HG03159 (cell line): ENCODE data around the gene AOC1.

ENCODE experiments used
- ATAC-seq: cut with Tn5 transposase; IDR thresholded peaks from one replicate; pipeline ENCODE4 v1.9.1; 2021; ENCODE audit warnings: mild to moderate bottlenecking, moderate library complexity; ENCODE audit not compliant: unreplicated experiment

Gene AOC1

GRCh38 chr7:150830937-150831336, 21.4 kb upstream of the AOC1 start:
- ATAC-seq = no peak

GRCh38 chr7:150831851-150832250, 20.5 kb upstream of the AOC1 start:
- ATAC-seq = no peak

GRCh38 chr7:150835019-150835418, 17.3 kb upstream of the AOC1 start:
- no peak for ATAC-seq

GRCh38 chr7:150835702-150836280, 16.5 kb upstream of the AOC1 start:
- ATAC-seq = no peak

GRCh38 chr7:150838965-150839650, 13.2 kb upstream of the AOC1 start:
- no peak for ATAC-seq

- ATAC-seq = no peak
These were observed 10.3 kb upstream of the AOC1 start for GRCh38 chr7:150842018-150842417.

GRCh38 chr7:150842716-150843115, 9.6 kb upstream of the AOC1 start:
- no peak for ATAC-seq

- ATAC-seq = no peak
These were observed 6.9 kb upstream of the AOC1 start for GRCh38 chr7:150845421-150845861.

GRCh38 chr7:150846291-150847115, 5.8 kb upstream of the AOC1 start:
- ATAC-seq = no peak

GRCh38 chr7:150847536-150847935, 4.8 kb upstream of the AOC1 start:
- ATAC-seq = no peak

- ATAC-seq = no peak
These were observed 4.2 kb upstream of the AOC1 start for GRCh38 chr7:150848111-150848510.

GRCh38 chr7:150848561-150849115, 3.7 kb upstream of the AOC1 start:
- no peak for ATAC-seq

GRCh38 chr7:150849204-150849775, 3.0 kb upstream of the AOC1 start:
- no peak for ATAC-seq

- no peak for ATAC-seq
These were observed 2.0 kb upstream of the AOC1 start for GRCh38 chr7:150850273-150850672.

- no peak for ATAC-seq
These were observed 586 bp upstream of the AOC1 start for GRCh38 chr7:150851492-150852370.

GRCh38 chr7:150854066-150855000, 2.0 kb downstream of the AOC1 start:
- ATAC-seq = no peak

GRCh38 chr7:150855046-150855445, 2.7 kb downstream of the AOC1 start:
- no peak for ATAC-seq

GRCh38 chr7:150855476-150856302, 3.4 kb downstream of the AOC1 start:
- no peak for ATAC-seq
